ENCODE measurements around the gene ACOXL.

ACOXL gene

DNA sequence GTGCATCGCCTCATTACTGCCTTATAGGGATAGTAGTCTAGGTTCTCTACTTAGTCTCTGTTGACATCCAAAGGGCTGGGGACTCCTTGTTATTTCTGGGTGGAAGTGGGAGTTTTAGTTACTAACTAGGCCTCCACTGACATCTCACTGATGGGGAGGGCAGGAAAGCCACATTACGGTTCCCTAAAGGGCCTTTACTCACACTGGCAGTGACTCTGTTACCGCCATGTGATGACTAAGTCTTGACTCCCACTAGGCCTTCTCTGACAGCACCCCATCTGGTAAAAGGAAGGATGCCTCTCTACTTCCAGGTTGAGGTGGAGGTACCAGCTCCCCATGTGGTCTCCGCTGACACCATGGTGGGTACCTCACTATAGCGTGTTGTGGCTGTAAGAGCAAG lies 374.3 kb downstream of the ACOXL start (continued):
- TF ChIP-seq, protein P1, sequence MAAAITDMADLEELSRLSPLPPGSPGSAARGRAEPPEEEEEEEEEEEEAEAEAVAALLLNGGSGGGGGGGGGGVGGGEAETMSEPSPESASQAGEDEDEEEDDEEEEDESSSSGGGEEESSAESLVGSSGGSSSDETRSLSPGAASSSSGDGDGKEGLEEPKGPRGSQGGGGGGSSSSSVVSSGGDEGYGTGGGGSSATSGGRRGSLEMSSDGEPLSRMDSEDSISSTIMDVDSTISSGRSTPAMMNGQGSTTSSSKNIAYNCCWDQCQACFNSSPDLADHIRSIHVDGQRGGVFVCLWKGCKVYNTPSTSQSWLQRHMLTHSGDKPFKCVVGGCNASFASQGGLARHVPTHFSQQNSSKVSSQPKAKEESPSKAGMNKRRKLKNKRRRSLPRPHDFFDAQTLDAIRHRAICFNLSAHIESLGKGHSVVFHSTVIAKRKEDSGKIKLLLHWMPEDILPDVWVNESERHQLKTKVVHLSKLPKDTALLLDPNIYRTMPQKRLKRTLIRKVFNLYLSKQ (tag by site-specific recombination; IDR thresholded peaks at IDR 0.05; ENCODE audit: borderline replicate concordance) = no peak
- TF ChIP-seq ZNF155 (tag by site-specific recombination; IDR thresholded peaks at IDR 0.05) = no peak
- no peak for TF ChIP-seq ZNF280D (tag by site-specific recombination; IDR thresholded peaks at IDR 0.05)
- TF ChIP-seq ZNF10 (tag by site-specific recombination; IDR thresholded peaks at IDR 0.05) = no peak
- no peak for TF ChIP-seq MYNN (tag by site-specific recombination; IDR thresholded peaks at IDR 0.05; ENCODE audit: borderline replicate concordance)
- TF ChIP-seq KLF10 (tag by site-specific recombination; IDR thresholded peaks at IDR 0.05) = no peak
- no peak for TF ChIP-seq ZNF670 (tag by site-specific recombination; IDR thresholded peaks at IDR 0.05; ENCODE audit: low read depth)
- TF ChIP-seq ZIC2 (tag by site-specific recombination; IDR thresholded peaks at IDR 0.05) = no peak
- TF ChIP-seq PATZ1 (tag by site-specific recombination; IDR thresholded peaks at IDR 0.05) = no peak

- ChIA-PET CTCF (interaction anchor here (0.6 kb wide), 1 partner anchor 255 kb away, joined by 3 read pairs; no protein-coding TSS in a partner anchor), POLR2A (no interaction called here)
- H3K9me3 ChIP-seq (ENCODE audit: control insufficient read depth, insufficient read depth, low read depth, low read length) = no peaks in the 10 kb centered on the region
- no peak overlapping the region for H3K27ac ChIP-seq (ENCODE audit: extremely low read depth, low read depth, low read length)
- TF ChIP-seq ZNF324 (tag by site-specific recombination; IDR thresholded peaks at IDR 0.05) (no peak), ZNF302 (tag by site-specific recombination; IDR thresholded peaks at IDR 0.05; ENCODE audit: low read depth) (no peak), ZNF248 (tag by site-specific recombination; IDR thresholded peaks at IDR 0.05) (no peak), ZNF580 (tag by site-specific recombination; IDR thresholded peaks at IDR 0.05) (no peak)
- TF ChIP-seq, protein P2, sequence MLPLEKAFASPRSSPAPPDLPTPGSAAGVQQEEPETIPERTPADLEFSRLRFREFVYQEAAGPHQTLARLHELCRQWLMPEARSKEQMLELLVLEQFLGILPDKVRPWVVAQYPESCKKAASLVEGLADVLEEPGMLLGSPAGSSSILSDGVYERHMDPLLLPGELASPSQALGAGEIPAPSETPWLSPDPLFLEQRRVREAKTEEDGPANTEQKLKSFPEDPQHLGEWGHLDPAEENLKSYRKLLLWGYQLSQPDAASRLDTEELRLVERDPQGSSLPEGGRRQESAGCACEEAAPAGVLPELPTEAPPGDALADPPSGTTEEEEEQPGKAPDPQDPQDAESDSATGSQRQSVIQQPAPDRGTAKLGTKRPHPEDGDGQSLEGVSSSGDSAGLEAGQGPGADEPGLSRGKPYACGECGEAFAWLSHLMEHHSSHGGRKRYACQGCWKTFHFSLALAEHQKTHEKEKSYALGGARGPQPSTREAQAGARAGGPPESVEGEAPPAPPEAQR (tag by site-specific recombination; IDR thresholded peaks at IDR 0.05) = no peak
- H3K4me3 ChIP-seq (ENCODE audit: low read depth, low read length) = no peak overlapping the region
- peaks cover 9% of the 10 kb centered on the region for H3K4me1 ChIP-seq (ENCODE audit: control insufficient read depth, insufficient read depth, low read length)
- H3K36me3 ChIP-seq (ENCODE audit: control insufficient read depth in 2 of 2, insufficient read depth in 1 of 2, low read length in 2 of 2) = no peaks in the 10 kb centered on the region
Measured at GRCh38 chr2:111108745-111109271, 376.4 kb downstream of the ACOXL start.

All from HEK293 (cell line).